ENCODE data around the gene DEGS2.

Gene DEGS2

DNA sequence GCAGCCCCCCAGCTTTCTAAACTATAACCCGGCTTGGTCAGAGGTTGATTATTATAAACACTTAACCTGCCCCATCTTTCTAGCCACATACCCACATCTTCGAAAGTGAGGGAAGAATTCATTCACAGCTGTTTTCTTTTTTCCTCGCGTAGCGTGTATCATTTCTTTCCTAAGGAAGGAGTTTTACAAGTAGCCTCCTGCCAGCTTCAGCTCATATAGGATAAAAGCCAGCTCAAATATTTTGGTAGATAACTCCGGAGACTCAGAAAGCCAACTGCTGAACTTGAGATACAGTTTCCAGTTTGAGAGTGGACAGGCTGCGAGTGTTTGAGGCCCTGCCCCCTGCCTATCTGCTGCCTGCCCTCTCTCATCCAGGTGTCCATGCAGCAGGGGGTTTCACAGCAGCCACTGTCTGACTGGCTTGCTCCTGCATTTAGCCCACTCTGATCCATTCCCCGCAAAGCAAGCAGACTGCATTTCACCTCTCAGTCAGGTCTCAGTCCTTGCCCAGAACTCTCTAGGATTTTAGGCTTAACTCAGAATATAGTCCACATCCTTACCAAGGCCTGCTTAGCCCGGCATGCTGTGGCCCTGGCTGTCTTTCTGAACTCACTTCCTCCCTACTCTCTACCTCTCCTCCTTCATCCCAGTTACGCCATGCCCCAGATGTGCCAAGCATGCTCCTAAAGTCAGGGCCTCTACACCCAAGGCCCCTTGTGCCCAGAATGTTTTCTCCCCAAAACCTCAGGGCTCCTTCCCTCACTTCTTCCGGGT lies 47.3 kb downstream of the DEGS2 start:
- Mint-ChIP-seq H3K27me3 (ENCODE audit: low read depth) (no peaks in the 10 kb centered on the region), H3K36me3 (ENCODE audit: low read depth) (peaks cover 5% of the 10 kb centered on the region), H3K4me3 (no peak overlapping the region), H3K9me3 (no peaks in the 10 kb centered on the region), H3K4me1 (peaks cover 39% of the 10 kb centered on the region), H3K27ac (peak overlapping the region; percentile 54 to 88 (median 70))
- TF ChIP-seq, protein P1, sequence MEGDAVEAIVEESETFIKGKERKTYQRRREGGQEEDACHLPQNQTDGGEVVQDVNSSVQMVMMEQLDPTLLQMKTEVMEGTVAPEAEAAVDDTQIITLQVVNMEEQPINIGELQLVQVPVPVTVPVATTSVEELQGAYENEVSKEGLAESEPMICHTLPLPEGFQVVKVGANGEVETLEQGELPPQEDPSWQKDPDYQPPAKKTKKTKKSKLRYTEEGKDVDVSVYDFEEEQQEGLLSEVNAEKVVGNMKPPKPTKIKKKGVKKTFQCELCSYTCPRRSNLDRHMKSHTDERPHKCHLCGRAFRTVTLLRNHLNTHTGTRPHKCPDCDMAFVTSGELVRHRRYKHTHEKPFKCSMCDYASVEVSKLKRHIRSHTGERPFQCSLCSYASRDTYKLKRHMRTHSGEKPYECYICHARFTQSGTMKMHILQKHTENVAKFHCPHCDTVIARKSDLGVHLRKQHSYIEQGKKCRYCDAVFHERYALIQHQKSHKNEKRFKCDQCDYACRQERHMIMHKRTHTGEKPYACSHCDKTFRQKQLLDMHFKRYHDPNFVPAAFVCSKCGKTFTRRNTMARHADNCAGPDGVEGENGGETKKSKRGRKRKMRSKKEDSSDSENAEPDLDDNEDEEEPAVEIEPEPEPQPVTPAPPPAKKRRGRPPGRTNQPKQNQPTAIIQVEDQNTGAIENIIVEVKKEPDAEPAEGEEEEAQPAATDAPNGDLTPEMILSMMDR (IDR thresholded peaks at IDR 0.05; ENCODE audit: unreplicated experiment in 3 of 3), result no peak

DNA sequence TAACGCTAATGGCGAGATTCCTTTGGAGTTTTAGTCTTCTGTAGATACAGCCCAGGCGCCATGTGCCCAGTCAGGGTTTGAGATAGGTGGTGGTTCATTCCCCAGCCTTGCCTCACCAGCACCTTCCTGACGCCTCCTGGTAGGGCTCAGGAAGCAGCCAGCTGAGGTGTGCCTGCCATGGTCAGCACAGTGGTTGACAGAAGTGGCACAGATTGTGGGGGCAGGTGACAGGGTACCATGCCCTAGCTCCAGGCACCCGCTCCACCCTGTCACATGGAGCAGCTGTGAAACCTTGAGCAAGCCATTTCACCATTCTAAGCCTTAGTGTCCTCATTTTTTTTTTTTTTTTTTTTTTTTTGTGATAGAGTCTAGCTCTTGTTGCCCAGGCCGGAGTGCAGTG lies 48.6 kb downstream of the DEGS2 start:
- Mint-ChIP-seq H3K9me3 (no peaks in the 10 kb centered on the region), H3K4me3 (no peak overlapping the region), H3K36me3 (ENCODE audit: low read depth) (no peaks in the 10 kb centered on the region), H3K27ac (no peak overlapping the region), H3K27me3 (ENCODE audit: low read depth) (no peaks in the 10 kb centered on the region), H3K4me1 (peaks cover 28% of the 10 kb centered on the region)
- TF ChIP-seq, protein P1 (IDR thresholded peaks at IDR 0.05; ENCODE audit: unreplicated experiment in 3 of 3), result no peak

DNA sequence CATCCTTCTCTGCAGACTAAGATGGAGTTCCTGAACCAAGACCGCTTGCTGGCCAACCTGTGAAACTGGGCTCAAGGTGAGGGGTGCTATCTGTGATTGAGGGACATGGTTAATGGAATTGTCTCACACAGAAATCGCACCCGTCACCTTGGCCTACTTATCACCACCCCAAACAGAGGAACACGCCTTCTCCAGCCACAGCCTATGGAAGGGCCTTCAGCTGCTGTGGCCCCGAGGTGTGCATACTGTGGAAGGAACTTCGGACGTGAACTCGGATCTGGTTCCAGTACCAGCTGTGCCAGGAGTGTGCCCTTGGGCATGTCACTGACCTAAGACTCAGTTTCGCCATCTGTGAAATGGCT lies 49.9 kb downstream of the DEGS2 start:
- H3K36me3 Mint-ChIP-seq (ENCODE audit: low read depth), result no peaks in the 10 kb centered on the region
- H3K4me1 Mint-ChIP-seq, result peaks cover 29% of the 10 kb centered on the region
- H3K27ac Mint-ChIP-seq, result no peak overlapping the region
- H3K4me3 Mint-ChIP-seq, result no peak overlapping the region
- TF ChIP-seq, protein P1 (IDR thresholded peaks at IDR 0.05; ENCODE audit: unreplicated experiment in 3 of 3), result no peak
- H3K9me3 Mint-ChIP-seq, result no peaks in the 10 kb centered on the region
- H3K27me3 Mint-ChIP-seq (ENCODE audit: low read depth), result no peaks in the 10 kb centered on the region

DNA sequence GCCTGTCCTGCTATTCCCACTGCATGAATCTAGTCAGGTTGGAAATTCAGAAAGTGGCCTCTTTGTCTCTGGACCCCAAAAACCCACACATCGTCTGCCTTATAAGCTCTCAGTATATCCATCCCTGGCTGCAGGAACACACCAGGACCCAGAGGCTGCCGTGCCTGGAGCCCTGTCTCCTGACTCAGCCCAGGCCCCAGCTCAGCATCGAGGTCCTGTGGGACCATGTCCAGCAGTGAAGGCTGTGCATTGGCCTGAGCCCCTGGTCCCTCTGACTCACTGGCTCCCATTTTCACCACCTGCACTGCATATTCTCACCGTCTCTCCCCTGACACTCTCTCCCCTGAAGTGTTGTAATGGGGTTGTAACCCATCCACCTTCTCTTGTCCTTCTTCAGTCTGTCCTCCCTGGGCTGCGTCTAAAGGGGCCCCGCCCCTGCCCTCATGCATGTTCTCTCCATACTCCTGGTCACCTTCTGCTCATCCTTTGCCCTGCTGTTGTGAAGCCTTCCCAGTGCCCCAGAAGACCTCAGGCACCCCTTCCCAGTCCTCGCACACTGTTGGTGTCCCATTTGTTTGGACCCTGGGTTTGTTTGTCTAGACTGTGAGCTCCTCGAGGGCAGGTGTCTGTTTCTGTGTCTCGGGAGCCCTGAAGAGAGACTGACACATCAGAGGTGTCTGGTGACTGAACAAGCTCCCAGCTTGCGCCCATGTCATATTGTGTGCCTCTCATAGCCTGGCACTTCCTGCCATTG lies 50.4 kb downstream of the DEGS2 start:
- TF ChIP-seq, protein P1 (IDR thresholded peaks at IDR 0.05; ENCODE audit: unreplicated experiment in 3 of 3), result no peak
- H3K36me3 Mint-ChIP-seq (ENCODE audit: low read depth), result peaks cover under 1% of the 10 kb centered on the region
- no peaks in the 10 kb centered on the region for H3K9me3 Mint-ChIP-seq
- peak overlapping the region in 2 of 3 experiments; percentile 22 to 23 for H3K27ac Mint-ChIP-seq
- H3K4me1 Mint-ChIP-seq, result peaks cover 35% of the 10 kb centered on the region
- no peaks in the 10 kb centered on the region for H3K27me3 Mint-ChIP-seq (ENCODE audit: low read depth)
- H3K4me3 Mint-ChIP-seq, result no peak overlapping the region

DNA sequence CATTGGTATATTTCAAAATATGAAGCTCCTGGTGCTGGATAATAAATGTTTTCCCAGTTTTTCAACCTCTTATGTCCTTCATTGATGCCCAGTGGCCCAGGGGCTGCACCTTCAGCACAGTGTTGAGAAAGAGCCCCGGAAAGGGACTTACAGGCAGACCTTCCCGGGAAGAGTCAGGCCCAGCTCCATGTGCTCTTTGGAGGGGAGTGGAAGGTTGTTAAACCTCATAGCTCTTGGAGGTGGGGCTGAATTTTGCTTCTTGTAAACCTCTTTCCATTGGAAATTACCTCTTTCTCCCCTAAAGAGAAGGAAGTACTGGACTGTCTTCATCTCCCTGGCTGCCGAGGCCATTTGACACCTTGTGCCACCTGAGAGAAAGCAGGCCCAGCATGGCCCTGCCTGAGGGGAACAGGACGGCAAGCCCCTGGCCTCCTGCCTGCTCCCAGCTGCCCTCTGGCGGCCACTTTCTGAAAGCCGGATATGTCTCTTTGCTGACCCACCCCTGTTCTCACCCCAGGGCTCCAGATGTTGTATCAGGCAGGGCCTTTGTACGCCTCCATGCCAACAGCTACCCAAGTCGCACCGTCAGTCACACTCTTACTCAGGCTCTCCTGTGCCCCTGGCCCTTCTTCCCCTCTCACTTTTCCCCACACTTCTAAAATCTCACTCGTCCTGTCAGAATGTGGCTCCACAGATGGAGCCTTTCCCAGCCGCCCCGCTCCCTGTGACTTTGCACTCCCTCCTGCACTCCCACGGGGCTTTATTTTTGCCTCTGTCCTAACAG lies 51.2 kb downstream of the DEGS2 start:
- H3K27ac Mint-ChIP-seq, result peak overlapping the region; percentile 23 to 63 (median 24)
- TF ChIP-seq, protein P1 (IDR thresholded peaks at IDR 0.05; ENCODE audit: unreplicated experiment in 3 of 3), result peak; percentile 80 to 92 (median 81)

More for the DNA sequence above, 51.2 kb downstream of the DEGS2 start:
- H3K4me1 Mint-ChIP-seq, result peaks cover 43% of the 10 kb centered on the region
- H3K36me3 Mint-ChIP-seq (ENCODE audit: low read depth), result peaks cover 7% of the 10 kb centered on the region
- no peaks in the 10 kb centered on the region for H3K27me3 Mint-ChIP-seq (ENCODE audit: low read depth)
- no peak overlapping the region for H3K4me3 Mint-ChIP-seq
- H3K9me3 Mint-ChIP-seq, result no peaks in the 10 kb centered on the region

Measured in nephron (organoid).